ENCODE data around the gene EFCAB6.

Gene EFCAB6

DNA sequence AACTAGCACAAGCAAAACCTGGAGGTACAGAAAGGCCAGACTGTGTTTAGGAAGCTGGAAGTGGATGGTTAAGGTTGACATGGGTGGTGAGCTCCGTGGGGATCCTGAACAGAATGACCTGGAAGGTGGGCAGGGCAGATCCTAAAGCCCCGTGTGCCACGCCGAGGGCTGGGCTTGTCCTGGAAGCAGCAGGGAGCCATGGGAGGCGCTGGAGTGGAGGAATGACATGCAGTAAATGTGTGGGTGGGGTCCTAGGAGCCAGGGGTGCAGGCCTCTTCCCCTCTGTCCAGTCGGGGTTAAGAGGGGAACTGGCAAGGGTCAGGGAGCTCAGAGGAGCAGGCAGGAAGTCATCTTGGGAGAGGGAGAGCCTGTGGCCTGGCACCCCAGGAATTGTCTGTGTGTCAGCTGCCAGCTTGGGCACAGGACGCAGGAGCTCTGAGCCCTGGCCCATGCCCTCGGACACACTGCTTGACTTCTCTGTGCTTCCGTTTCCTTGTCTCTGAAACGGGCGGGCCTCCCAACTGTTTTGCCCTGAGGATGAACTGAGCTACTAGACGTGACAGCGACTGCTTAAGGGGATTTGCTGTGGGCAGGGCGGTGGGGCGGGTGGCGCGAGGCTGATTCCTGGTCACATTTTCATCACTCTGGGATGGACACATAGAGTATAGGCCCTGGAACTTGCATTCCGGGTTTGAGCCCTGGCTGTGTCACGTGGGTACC lies 324.6 kb downstream of the EFCAB6 start:
- no peak overlapping the region for H3K4me3 ChIP-seq (ENCODE audit: severe bottlenecking)
- no peak for TF ChIP-seq CTCF (IDR thresholded peaks at IDR 0.05; ENCODE audit: poor library complexity, severe bottlenecking)
- H3K9me3 ChIP-seq (ENCODE audit: severe bottlenecking) = no peaks in the 10 kb centered on the region
- no peak overlapping the region for H3K27ac ChIP-seq (ENCODE audit: poor library complexity, severe bottlenecking)
- H3K36me3 ChIP-seq (ENCODE audit: low read depth) = no peaks in the 10 kb centered on the region
- H3K4me1 ChIP-seq (ENCODE audit: insufficient read depth, poor library complexity, severe bottlenecking) = no peaks in the 10 kb centered on the region
- H3K27me3 ChIP-seq (ENCODE audit: insufficient read depth, poor library complexity, severe bottlenecking) = no peaks in the 10 kb centered on the region
- ATAC-seq (ENCODE audit: low read depth) (no peak), DNase-seq (ENCODE audit: low spot score) (no peak)

GRCh38 chr22:43485502-43486089 lies 326.5 kb downstream of the EFCAB6 start:
- TF ChIP-seq CTCF (IDR thresholded peaks at IDR 0.05; ENCODE audit: poor library complexity, severe bottlenecking) = no peak
- ATAC-seq (ENCODE audit: low read depth) = no peak

DNA sequence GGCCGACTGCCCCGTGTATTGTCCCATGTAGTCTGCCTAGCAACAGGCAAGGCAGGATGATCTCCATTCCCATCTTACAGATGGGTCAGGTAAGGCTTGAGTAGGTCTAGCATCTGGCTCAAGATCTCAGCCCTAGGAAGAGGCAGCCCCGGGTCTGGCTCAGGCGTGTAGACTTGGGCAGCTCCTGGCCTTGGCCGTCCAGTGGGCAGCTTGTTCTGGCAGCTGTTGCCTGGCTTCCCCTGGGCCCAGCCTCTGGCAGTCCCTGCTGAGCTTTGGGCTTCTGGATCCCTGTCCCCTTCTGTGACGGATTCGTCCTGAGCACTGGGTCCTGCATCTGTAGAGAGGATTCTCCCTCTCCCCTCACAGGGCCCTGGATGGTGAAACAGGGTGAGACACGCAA lies 327.9 kb downstream of the EFCAB6 start:
- DNase-seq (ENCODE audit: low spot score) (no peak), ATAC-seq (ENCODE audit: low read depth) (no peak)
- Histone ChIP-seq H3K27me3 (ENCODE audit: insufficient read depth, poor library complexity, severe bottlenecking) (no peaks in the 10 kb centered on the region), H3K36me3 (ENCODE audit: low read depth) (no peaks in the 10 kb centered on the region), H3K27ac (ENCODE audit: poor library complexity, severe bottlenecking) (no peak overlapping the region), H3K4me1 (ENCODE audit: insufficient read depth, poor library complexity, severe bottlenecking) (no peaks in the 10 kb centered on the region), H3K4me3 (ENCODE audit: severe bottlenecking) (no peak overlapping the region), H3K9me3 (ENCODE audit: severe bottlenecking) (no peaks in the 10 kb centered on the region)
- no peak for TF ChIP-seq CTCF (IDR thresholded peaks at IDR 0.05; ENCODE audit: poor library complexity, severe bottlenecking)

More at GRCh38 chr22:43485502-43486089, 326.5 kb downstream of the EFCAB6 start:
- H3K27ac ChIP-seq (ENCODE audit: poor library complexity, severe bottlenecking) = no peak overlapping the region
- H3K27me3 ChIP-seq (ENCODE audit: insufficient read depth, poor library complexity, severe bottlenecking) = no peaks in the 10 kb centered on the region
- no peaks in the 10 kb centered on the region for H3K9me3 ChIP-seq (ENCODE audit: severe bottlenecking)
- no peak for DNase-seq (ENCODE audit: low spot score)
- no peak overlapping the region for H3K4me3 ChIP-seq (ENCODE audit: severe bottlenecking)
- H3K36me3 ChIP-seq (ENCODE audit: low read depth) = no peaks in the 10 kb centered on the region
- H3K4me1 ChIP-seq (ENCODE audit: insufficient read depth, poor library complexity, severe bottlenecking) = no peaks in the 10 kb centered on the region

GRCh38 chr22:43483669-43484068 lies 328.4 kb downstream of the EFCAB6 start:
- H3K9me3 ChIP-seq (ENCODE audit: severe bottlenecking) = no peaks in the 10 kb centered on the region
- H3K27me3 ChIP-seq (ENCODE audit: insufficient read depth, poor library complexity, severe bottlenecking) = no peaks in the 10 kb centered on the region
- H3K4me3 ChIP-seq (ENCODE audit: severe bottlenecking) = no peak overlapping the region
- DNase-seq (ENCODE audit: low spot score) (no peak), ATAC-seq (ENCODE audit: low read depth) (no peak)
- H3K36me3 ChIP-seq (ENCODE audit: low read depth) = no peaks in the 10 kb centered on the region
- H3K4me1 ChIP-seq (ENCODE audit: insufficient read depth, poor library complexity, severe bottlenecking) = no peaks in the 10 kb centered on the region
- no peak overlapping the region for H3K27ac ChIP-seq (ENCODE audit: poor library complexity, severe bottlenecking)
- TF ChIP-seq CTCF (IDR thresholded peaks at IDR 0.05; ENCODE audit: poor library complexity, severe bottlenecking) = no peak

DNA sequence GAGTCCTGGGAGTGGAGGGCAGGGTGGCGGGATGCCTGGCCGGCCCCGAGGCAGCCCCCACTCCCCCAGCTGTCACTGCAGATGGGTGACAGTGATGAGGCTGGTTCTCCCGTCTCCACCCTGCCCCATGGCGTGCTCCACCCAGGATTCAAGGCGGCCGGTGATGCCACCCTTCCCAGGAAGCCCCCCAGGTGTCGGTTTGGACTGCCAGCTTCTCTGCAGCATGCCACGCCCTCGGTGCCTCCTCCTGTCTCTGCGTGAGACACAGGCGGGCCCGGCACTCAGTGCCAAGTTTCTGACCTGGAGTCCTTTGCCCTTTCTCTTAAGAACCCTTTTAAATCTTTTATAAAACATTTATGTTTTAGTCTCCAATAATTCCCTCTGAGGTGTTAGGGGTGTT lies 328.8 kb downstream of the EFCAB6 start:
- no peak for ATAC-seq (ENCODE audit: low read depth)
- no peaks in the 10 kb centered on the region for H3K9me3 ChIP-seq (ENCODE audit: severe bottlenecking)

More for the DNA sequence above, 328.8 kb downstream of the EFCAB6 start:
- no peaks in the 10 kb centered on the region for H3K27me3 ChIP-seq (ENCODE audit: insufficient read depth, poor library complexity, severe bottlenecking)
- no peak overlapping the region for H3K4me3 ChIP-seq (ENCODE audit: severe bottlenecking)
- no peaks in the 10 kb centered on the region for H3K36me3 ChIP-seq (ENCODE audit: low read depth)
- DNase-seq (ENCODE audit: low spot score) = no peak
- H3K4me1 ChIP-seq (ENCODE audit: insufficient read depth, poor library complexity, severe bottlenecking) = no peaks in the 10 kb centered on the region
- no peak for TF ChIP-seq CTCF (IDR thresholded peaks at IDR 0.05; ENCODE audit: poor library complexity, severe bottlenecking)
- no peak overlapping the region for H3K27ac ChIP-seq (ENCODE audit: poor library complexity, severe bottlenecking)
